Endothelial cell (in vitro differentiated cells): ENCODE measurements around the gene KRT12. TPM values are rescaled to one million over a fixed set of nuclear protein-coding genes. Genes with fewer than 3 reads are reported as not detected.

ENCODE experiments used
- DNase-seq: peaks from one replicate; pipeline ENCODE4 v3.0.0; 2021; ENCODE audit warnings: low spot score
- H3K27ac Mint-ChIP-seq: one replicate; pipeline ENCODE4 v1.8.0; 2021; ENCODE audit warnings: mixed read lengths, inconsistent platforms; ENCODE audit not compliant: unreplicated experiment
- H3K27me3 Mint-ChIP-seq: one replicate; pipeline ENCODE4 v1.8.0; 2021; ENCODE audit warnings: mild to moderate bottlenecking, moderate library complexity, mixed read lengths, inconsistent platforms; ENCODE audit not compliant: unreplicated experiment
- H3K36me3 Mint-ChIP-seq: one replicate; pipeline ENCODE4 v1.8.0; 2021; ENCODE audit warnings: mild to moderate bottlenecking, low read depth, mixed read lengths, inconsistent platforms; ENCODE audit not compliant: unreplicated experiment
- H3K4me1 Mint-ChIP-seq: one replicate; pipeline ENCODE4 v1.8.0; 2021; ENCODE audit warnings: mild to moderate bottlenecking, mixed read lengths, inconsistent platforms; ENCODE audit not compliant: unreplicated experiment
- H3K4me3 Mint-ChIP-seq: one replicate; pipeline ENCODE4 v1.8.0; 2021; ENCODE audit warnings: mild to moderate bottlenecking, mixed read lengths, inconsistent platforms; ENCODE audit not compliant: unreplicated experiment
- H3K9me3 Mint-ChIP-seq: one replicate; pipeline ENCODE4 v1.8.0; 2021; ENCODE audit warnings: mixed read lengths, inconsistent platforms; ENCODE audit not compliant: unreplicated experiment
- total RNA-seq: library from RNA; stranded (reverse); fragmentation: NEBNext Ultra II Directional; extraction: Animal tissue kit (Norgen Biotek cat#: 25700); gene quantifications from one replicate; pipeline ENCODE4 v1.2.1, GENCODE V29; 2021; ENCODE audit not compliant: unreplicated experiment
- TF ChIP-seq, protein P1 (sequence below): fragments of 200-600 bp; sonication (generic); IDR thresholded peaks from one replicate; pipeline ENCODE4 v1.5.0; 2021; ENCODE audit warnings: antibody characterized with exemption; ENCODE audit not compliant: unreplicated experiment

Gene KRT12
- total RNA-seq, 1 donor from 2014 or later: not detected

DNA sequence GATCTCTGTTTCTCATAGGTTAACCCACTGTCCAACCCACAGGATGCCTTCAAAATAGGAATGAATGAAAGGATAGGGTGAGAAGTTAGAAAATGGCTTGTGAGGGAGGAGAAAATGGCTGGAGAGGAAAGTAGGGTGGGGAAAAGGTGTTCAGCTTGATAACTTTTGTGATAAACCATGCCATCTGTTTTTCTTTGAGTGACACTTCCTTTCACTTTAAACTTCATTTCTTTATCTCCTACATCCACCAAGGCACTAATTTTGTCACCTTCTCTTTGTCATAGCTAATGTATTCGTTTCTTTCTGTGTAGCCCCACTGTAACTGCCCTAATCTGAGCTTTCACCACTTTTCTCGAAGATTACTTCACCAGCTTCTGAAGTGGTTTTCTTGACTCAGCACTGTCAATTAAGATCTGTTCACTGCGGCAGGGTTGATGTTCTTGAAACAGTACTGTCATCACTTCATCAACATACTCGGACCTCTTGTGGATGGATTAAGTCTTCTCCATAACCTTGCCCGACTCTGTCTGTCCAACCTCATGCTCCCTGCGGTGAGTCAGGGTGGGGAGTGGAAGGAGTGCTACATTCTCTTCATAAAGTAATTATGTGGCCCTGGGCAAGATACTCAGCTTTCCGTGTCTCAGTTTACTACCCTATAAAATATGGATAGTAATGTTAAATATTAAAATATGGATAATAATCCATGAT is 39.1 kb downstream of the KRT12 start:
- peaks cover 3% of the 10 kb centered on the region for H3K27me3 Mint-ChIP-seq
- DNase-seq: no peak

DNA sequence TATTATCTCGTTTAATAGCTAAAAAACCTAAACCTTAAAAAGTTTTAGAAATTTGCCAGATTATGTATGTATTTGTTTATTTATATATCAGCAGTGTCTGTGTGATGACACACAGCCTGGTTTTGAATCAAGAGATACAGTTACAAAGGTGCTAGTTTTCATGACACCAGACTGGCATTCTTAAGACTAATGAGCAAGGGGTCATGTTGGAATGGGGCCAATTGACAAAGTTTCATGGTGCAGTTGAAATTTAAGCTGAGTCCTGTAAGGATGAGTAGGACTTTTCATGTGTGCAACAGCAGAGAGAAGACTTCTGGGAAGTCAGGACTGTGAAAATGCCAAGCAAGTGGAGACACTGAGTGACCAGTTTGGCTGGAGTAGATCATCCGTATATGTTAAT is 41.4 kb downstream of the KRT12 start:
- Mint-ChIP-seq H3K36me3 (peaks cover 9% of the 10 kb centered on the region), H3K27me3 (peaks cover 3% of the 10 kb centered on the region), H3K4me1 (peaks cover 18% of the 10 kb centered on the region), H3K27ac (no peak overlapping the region), H3K4me3 (no peak overlapping the region), H3K9me3 (no peaks in the 10 kb centered on the region)
- no peak for DNase-seq
- TF ChIP-seq, protein P1, sequence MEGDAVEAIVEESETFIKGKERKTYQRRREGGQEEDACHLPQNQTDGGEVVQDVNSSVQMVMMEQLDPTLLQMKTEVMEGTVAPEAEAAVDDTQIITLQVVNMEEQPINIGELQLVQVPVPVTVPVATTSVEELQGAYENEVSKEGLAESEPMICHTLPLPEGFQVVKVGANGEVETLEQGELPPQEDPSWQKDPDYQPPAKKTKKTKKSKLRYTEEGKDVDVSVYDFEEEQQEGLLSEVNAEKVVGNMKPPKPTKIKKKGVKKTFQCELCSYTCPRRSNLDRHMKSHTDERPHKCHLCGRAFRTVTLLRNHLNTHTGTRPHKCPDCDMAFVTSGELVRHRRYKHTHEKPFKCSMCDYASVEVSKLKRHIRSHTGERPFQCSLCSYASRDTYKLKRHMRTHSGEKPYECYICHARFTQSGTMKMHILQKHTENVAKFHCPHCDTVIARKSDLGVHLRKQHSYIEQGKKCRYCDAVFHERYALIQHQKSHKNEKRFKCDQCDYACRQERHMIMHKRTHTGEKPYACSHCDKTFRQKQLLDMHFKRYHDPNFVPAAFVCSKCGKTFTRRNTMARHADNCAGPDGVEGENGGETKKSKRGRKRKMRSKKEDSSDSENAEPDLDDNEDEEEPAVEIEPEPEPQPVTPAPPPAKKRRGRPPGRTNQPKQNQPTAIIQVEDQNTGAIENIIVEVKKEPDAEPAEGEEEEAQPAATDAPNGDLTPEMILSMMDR: no peak

More for the DNA sequence above, 39.1 kb downstream of the KRT12 start:
- TF ChIP-seq, protein P1: no peak
- Mint-ChIP-seq H3K27ac (no peak overlapping the region), H3K4me1 (peaks cover 18% of the 10 kb centered on the region), H3K9me3 (no peaks in the 10 kb centered on the region), H3K36me3 (peaks cover 4% of the 10 kb centered on the region), H3K4me3 (no peak overlapping the region)

DNA sequence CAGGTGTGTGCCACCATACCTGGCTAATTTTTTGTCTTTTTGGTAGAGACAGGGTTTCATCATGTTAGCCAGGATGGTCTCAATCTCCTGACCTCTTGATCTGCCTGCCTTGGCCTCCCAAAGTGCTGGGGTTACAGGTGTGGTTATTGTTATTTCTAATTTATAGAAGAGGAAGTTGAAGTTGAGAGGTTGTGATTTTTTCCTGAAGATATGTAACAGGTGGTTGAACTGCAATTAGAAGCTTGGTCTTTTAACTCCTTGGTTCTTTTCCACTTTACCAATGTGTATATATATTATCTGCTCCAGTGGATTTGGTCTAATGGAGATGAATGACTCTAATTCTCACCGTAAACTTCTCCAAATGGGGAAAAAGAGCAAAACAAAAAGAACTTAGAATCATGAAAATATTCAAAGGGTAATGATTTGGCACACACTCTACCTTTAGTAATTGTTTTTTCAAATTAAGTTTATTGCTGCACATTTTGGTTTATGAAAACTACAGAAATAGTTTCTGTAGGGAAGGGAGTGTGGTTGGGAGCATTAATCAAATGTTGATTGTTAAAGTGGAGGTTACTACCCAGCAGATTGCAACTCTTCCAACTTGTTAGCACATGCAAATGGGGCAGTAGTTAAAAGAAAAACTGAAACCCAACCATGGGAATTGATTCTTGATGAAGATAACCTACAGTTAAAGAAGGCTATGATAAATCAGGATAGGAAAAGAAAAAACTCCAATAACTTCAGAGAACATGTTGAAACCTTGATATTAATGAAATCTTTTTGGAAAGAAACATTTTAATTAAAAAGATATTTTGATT is 42.8 kb downstream of the KRT12 start:
- TF ChIP-seq, protein P1: no peak
- DNase-seq: no peak
- Mint-ChIP-seq H3K4me3 (no peak overlapping the region), H3K9me3 (no peaks in the 10 kb centered on the region), H3K36me3 (peaks cover 9% of the 10 kb centered on the region), H3K27me3 (peaks cover 3% of the 10 kb centered on the region), H3K27ac (no peak overlapping the region), H3K4me1 (peaks cover 31% of the 10 kb centered on the region)

DNA sequence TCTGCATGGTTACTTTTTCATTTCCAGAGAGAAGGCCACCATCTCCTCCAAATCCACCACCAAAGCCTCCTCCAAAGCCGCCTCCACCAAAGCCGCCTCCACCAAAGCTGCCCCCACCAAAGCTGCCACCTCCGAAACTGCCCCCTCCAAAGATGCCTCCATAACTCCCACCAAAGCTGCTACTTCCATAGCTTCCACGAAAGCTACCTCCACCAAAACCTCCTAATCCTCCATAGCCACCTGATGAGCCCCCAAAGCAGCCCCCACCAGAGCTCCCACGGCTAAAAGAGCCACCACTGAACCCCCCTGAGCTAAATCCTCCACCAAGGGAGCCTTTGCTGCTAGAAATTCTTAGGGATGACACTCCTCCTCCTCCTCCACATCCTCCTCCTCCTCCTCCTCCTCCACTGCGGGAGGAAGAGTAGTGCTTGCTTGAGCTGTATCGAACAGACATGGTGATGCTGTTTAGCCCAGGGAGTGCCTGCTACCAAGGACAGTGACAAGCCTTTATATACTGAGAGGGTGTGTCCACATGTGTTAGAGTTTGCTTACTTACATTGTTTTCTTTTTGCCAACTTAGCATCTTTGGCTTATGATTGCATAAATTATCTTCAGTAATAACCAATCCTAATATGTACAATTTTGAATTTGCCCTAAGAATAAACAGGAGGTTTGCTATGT is 44.8 kb downstream of the KRT12 start, which contains the start of gene KRT10:
TSS of gene KRT10 (minus strand) at position 483 of the 681 bp plus-strand sequence. CDS start at position 454, 29 bp downstream.
- peaks cover 3% of the 10 kb centered on the region for H3K27me3 Mint-ChIP-seq
- H3K36me3 Mint-ChIP-seq: peaks cover 14% of the 10 kb centered on the region
- no peaks in the 10 kb centered on the region for H3K9me3 Mint-ChIP-seq
- H3K27ac Mint-ChIP-seq: no peak within 1 kb of the TSS
- peak within 1 kb of the TSS; percentile 38 for H3K4me3 Mint-ChIP-seq
- peaks cover 25% of the 10 kb centered on the region for H3K4me1 Mint-ChIP-seq
- TF ChIP-seq, protein P1: no peak
- DNase-seq: no peak
